ENCODE measurements around the gene PDIA3.
"Not testable (repeated sequence)": the region's sequence is repeated elsewhere in the genome, so short reads cannot be mapped to it uniquely, and the experiment has no call there.

The PDIA3 gene

GRCh38 chr15:43775411-43775965 lies 29.2 kb downstream of the PDIA3 start:
- DNase-seq (ENCODE audit: low read depth): no peak
- no peak overlapping the region for H3K4me3 ChIP-seq (ENCODE audit: low read depth, low read length)

GRCh38 chr15:43776101-43776717 lies 30.0 kb downstream of the PDIA3 start:
- no peak for DNase-seq (ENCODE audit: low read depth)
- H3K4me3 ChIP-seq (ENCODE audit: low read depth, low read length): peak overlapping the region; percentile 56

GRCh38 chr15:43776718-43777266 lies 30.6 kb downstream of the PDIA3 start, which contains the start of gene ELL3:
Gene ELL3 (minus strand): TSS chr15:43776966. CDS start chr15:43776901, 65 bp downstream.
- no peak for DNase-seq (ENCODE audit: low read depth)
- H3K4me3 ChIP-seq (ENCODE audit: low read depth, low read length): peak within 1 kb of the TSS; percentile 56

- H3K4me3 ChIP-seq (ENCODE audit: low read depth, low read length): peak overlapping the region; percentile 56
- DNase-seq (ENCODE audit: low read depth): no peak
These were observed 31.2 kb downstream of the PDIA3 start for GRCh38 chr15:43777267-43777914.

- no peak for DNase-seq (ENCODE audit: low read depth)
- H3K4me3 ChIP-seq (ENCODE audit: low read depth, low read length): no peak overlapping the region
These were observed 32.8 kb downstream of the PDIA3 start for GRCh38 chr15:43779016-43779415.

GRCh38 chr15:43789409-43789808 lies 43.2 kb downstream of the PDIA3 start:
- DNase-seq (ENCODE audit: low read depth): no peak
- no peak overlapping the region for H3K4me3 ChIP-seq (ENCODE audit: low read depth, low read length)

- H3K4me3 ChIP-seq (ENCODE audit: low read depth, low read length): peak within 1 kb of the TSS; percentile 99
- DNase-seq (ENCODE audit: low read depth): peak; percentile 99
These were observed 45.9 kb downstream of the PDIA3 start, which contains the start of gene SERF2 for GRCh38 chr15:43791993-43792760. Gene SERF2 (plus strand): TSS chr15:43792320. CDS start chr15:43792377, 57 bp downstream.

- no peak for DNase-seq (ENCODE audit: low read depth)
- H3K4me3 ChIP-seq (ENCODE audit: low read depth, low read length): peak overlapping the region; percentile 99
These were observed 46.7 kb downstream of the PDIA3 start for GRCh38 chr15:43792761-43793476.

- H3K4me3 ChIP-seq (ENCODE audit: low read depth, low read length): peak overlapping the region; percentile 99
- no peak for DNase-seq (ENCODE audit: low read depth)
These were observed 47.4 kb downstream of the PDIA3 start for GRCh38 chr15:43793647-43794046.

GRCh38 chr15:43794269-43795037 lies 48.2 kb downstream of the PDIA3 start:
- DNase-seq (ENCODE audit: low read depth): no peak

GRCh38 chr15:43795197-43795596 lies 49.0 kb downstream of the PDIA3 start:
- DNase-seq (ENCODE audit: low read depth): no peak
- H3K4me3 ChIP-seq (ENCODE audit: low read depth, low read length): no peak overlapping the region

More at GRCh38 chr15:43794269-43795037, 48.2 kb downstream of the PDIA3 start:
- H3K4me3 ChIP-seq (ENCODE audit: low read depth, low read length): peak overlapping the region; percentile 99

GRCh38 chr15:43795997-43796396 lies 49.8 kb downstream of the PDIA3 start:
- H3K4me3 ChIP-seq (ENCODE audit: low read depth, low read length): no peak overlapping the region
- no peak for DNase-seq (ENCODE audit: low read depth)

- no peak overlapping the region for H3K4me3 ChIP-seq (ENCODE audit: low read depth, low read length)
- no peak for DNase-seq (ENCODE audit: low read depth)
These were observed 50.3 kb downstream of the PDIA3 start for GRCh38 chr15:43796566-43796965.

- no peak overlapping the region for H3K4me3 ChIP-seq (ENCODE audit: low read depth, low read length)
These were observed 53.1 kb downstream of the PDIA3 start for GRCh38 chr15:43799209-43799944.

GRCh38 chr15:43799945-43800285 lies 53.7 kb downstream of the PDIA3 start, which contains the start of gene SERINC4:
Gene SERINC4 (minus strand): TSS chr15:43800220. CDS start chr15:43799986, 234 bp downstream.
- peak within 1 kb of the TSS; percentile 85 for H3K4me3 ChIP-seq (ENCODE audit: low read depth, low read length)
- no peak for DNase-seq (ENCODE audit: low read depth)

More at GRCh38 chr15:43799209-43799944, 53.1 kb downstream of the PDIA3 start:
- DNase-seq (ENCODE audit: low read depth): no peak

GRCh38 chr15:43800286-43801141 lies 54.3 kb downstream of the PDIA3 start, which contains the start of gene HYPK:
Gene HYPK (plus strand): TSS chr15:43800599. CDS start chr15:43800623, 24 bp downstream.
- DNase-seq (ENCODE audit: low read depth): peak; percentile 58
- peak within 1 kb of the TSS; percentile 85 for H3K4me3 ChIP-seq (ENCODE audit: low read depth, low read length)

- not testable (repeated sequence) for DNase-seq (ENCODE audit: low read depth)
These were observed 56.4 kb downstream of the PDIA3 start for GRCh38 chr15:43802676-43803075.

More at GRCh38 chr15:43802676-43803075, 56.4 kb downstream of the PDIA3 start:
- not testable (repeated sequence) for H3K4me3 ChIP-seq (ENCODE audit: low read depth, low read length)

All from skeletal muscle cell (primary cell).